Erythroblast (primary cell): ENCODE measurements around the gene CGNL1.

Source experiments
- DNase-seq, 2 experiments: peaks; one replicate each; lab custom pipeline; 2025; lab: John Stamatoyannopoulos, UW
- GATA1 ChIP-seq: IDR thresholded peaks from 2 replicates; pipeline ENCODE4 v1.6.1; 2011; ENCODE audit warnings: low read depth, mild to moderate bottlenecking, control low read depth, low read length, moderate library complexity
- POLR2A ChIP-seq: IDR thresholded peaks from 2 replicates; pipeline ENCODE4 v1.6.1; 2011; ENCODE audit warnings: mild to moderate bottlenecking, low read length

Gene CGNL1

DNA sequence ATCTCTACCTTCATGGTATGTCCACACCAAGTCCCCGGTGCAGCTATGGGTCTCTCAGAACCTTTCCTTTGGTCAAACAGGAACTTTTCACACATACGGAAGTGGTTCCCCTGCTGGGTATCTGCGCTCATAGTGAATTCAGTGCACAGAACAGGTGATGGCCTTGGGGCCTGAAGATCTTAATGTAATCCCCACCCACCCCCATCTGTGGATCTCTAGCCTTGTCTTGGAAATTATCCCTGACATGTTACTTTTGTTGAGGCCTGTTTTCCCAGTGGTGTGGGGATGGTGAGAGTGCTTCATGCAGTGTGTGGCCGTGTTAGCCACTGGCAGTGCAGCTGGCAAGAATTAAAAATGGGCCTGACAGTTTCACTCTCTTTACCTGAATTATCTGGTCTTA lies 143.5 kb downstream of the CGNL1 start:
- no peak for TF ChIP-seq POLR2A
- TF ChIP-seq GATA1: no peak

DNA sequence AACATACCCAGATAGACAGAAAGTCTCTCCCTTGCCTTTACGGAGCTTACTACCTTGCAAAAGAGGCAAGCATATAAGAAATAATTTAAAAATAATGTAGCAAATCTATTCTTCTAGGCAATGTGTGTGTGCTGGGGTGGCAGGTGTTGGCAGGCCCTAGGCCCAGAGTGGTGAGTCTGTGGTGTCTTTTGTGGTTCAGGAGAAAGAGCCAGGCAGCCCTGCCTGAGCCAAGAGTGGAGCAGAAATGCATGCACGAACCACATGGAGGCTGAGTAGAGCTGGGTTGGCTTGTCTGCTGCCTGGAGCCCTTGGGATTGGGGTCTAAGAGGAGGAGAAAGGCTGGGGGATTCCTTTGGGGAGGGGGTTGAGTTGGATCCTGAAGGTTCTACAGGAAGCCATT lies 145.2 kb downstream of the CGNL1 start:
- DNase-seq: no peak
- no peak for TF ChIP-seq GATA1
- no peak for TF ChIP-seq POLR2A

More for the DNA sequence above, 143.5 kb downstream of the CGNL1 start:
- DNase-seq: no peak

DNA sequence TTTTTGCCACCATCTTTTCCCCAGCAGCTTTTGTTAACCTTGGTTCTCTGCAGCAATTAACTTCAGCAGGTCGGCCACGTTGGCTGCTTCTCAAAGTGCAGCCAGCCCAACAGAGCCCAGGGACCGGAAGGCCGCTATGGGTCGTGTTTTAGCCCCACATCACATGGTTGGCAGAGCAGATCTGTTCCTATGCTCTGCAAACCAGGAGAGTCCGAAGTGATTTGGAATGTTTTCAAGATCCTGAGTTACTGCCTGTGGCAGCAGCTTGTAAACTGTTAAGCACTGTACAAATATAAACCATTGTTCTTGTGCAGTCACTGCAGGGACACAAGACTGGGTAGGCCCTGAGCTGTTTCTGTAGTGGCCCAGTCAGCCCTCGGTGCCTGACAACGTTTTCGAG lies 145.8 kb downstream of the CGNL1 start:
- DNase-seq: no peak
- TF ChIP-seq GATA1: no peak
- no peak for TF ChIP-seq POLR2A

DNA sequence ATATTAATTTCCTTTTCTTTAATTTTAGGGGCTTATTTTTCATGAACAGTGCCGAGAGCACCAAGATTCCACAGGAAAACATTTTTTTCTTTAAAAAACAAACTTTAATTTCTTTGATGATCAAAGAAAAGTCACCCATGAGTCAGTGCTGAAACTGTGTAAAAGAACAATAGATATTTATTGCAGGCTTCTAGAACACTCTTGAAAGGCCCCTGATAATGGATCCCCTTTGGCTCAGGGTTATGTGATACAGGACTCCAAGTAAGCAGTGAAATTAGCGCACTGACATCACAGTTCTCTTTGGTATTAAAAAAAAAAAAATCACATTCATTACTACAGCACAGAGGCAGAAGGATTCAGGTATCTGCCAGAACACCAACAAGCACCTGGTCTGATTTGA lies 149.3 kb downstream of the CGNL1 start:
- DNase-seq: no peak
- TF ChIP-seq POLR2A: no peak
- no peak for TF ChIP-seq GATA1

DNA sequence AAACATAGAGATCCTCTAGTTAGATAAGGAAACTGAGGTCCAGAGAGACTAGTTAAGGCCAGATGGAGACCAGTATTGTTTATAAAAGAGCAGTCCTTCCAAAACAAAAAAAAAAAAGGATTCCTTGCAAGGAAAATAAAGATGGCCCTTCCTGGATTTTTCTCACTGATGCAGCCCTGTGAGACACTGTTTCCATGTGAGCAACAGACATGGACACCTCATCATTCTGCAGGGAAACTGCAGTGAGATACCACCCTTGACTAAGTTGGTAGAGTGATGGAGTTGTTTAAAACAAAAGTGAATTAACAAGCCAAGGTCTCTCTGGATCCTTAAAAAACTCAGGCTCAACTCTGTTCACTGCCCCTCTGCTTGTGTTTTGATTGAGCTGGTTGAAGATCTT lies 149.8 kb downstream of the CGNL1 start:
- no peak for TF ChIP-seq GATA1
- no peak for TF ChIP-seq POLR2A
- DNase-seq: no peak

DNA sequence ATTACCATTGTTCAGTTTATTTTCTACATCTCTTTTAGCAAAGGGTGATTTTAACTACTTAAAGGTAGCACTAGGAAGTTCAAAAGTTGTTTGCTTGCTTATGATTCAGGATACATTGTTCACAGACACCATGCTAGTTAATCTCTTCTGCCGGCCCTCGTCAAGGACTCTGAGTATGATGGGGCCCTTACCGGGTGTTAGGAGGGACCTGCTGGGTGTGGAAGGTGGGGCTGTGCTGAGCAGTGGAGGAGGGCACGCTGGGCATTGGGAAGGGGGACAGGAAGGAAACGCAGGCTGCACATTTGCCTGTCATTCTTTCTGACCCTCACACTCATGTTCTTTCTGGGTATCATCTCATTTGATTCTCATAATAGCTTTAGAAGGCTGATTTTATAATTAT lies 150.3 kb downstream of the CGNL1 start:
- TF ChIP-seq GATA1: no peak
- no peak for TF ChIP-seq POLR2A
- DNase-seq: no peak

DNA sequence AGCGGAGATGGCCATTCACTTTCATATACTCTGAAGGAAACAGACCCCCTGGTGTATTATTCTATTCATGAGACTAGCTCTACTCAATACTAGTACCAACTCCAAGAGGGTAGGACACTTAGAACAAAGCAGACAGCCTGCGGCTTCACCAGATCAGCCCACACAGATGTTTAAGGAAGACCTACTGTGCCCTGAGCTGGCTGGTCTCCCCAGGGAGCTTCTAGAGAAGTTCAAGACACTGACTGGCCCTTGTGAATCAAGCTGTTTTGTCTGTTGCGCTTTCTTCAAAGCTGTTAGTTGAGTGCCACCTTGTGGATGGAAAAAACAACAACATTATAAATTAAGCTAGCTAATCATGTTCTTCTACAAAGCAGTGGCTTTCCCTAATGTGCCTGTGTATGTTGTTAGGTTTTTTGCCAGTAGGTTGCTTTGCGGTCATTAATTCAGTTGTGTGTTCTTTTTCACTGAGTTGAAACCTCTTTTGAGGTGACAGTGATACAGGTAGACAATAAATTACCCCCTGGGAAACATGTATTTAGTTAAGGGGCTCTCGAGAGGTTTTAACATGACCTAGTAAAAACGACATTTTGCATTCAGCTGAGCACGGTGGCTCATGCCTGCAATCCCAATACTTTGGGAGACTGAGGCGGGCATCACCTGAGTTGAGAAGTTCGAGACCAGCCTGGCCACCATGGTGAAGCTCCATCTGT lies 151.2 kb downstream of the CGNL1 start:
- TF ChIP-seq POLR2A: no peak
- TF ChIP-seq GATA1: no peak
- peak; percentile 47 to 60 for DNase-seq

DNA sequence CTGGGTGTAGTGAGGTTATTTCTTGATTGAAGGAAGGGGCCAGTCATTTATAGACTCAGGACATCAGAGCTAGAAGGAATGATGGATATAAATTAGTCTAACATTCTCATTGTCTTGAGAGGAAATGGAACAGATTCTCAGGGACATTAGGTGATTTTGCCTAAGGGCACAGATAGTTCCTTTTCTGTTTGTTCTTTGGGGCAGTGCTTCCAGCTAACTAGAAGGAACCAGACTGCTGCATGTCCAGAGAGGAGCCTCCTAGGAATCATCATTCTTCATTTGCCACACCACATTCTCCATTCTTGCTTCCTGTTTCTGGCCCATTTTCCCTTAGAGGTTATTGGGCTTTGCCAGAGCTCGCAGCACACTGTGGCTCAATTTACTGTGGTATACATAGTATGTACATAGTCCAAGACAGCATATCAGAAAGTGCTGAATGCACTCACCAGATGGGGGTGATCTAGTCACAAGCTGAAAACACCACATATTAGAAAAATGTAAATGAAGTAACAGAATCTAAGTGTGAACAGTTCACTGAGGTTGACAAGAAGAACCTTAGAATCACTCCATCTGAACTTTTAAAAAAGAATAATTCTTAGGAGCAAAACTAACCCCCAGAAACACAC lies 152.7 kb downstream of the CGNL1 start:
- no peak for TF ChIP-seq POLR2A
- TF ChIP-seq GATA1: no peak
- DNase-seq: no peak

DNA sequence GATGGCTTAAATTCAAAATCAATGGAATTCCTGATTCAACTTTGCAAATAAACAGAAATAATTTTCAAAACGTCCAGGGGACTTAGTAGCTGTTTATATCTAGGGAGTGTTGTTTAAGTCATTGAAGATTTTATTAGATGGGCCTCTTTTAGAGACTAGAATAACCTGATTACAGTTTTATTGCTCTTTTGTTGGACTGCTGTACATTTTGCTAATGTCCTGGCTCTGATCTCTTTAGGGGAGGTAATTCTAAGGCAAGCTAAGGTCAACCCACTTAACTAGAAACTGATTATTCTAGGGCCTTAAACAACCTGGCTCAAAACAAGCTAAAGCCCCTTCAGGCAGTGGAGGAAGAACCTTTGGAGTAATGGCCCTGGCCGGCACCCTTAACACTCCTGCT lies 153.4 kb downstream of the CGNL1 start:
- no peak for DNase-seq
- no peak for TF ChIP-seq POLR2A

DNA sequence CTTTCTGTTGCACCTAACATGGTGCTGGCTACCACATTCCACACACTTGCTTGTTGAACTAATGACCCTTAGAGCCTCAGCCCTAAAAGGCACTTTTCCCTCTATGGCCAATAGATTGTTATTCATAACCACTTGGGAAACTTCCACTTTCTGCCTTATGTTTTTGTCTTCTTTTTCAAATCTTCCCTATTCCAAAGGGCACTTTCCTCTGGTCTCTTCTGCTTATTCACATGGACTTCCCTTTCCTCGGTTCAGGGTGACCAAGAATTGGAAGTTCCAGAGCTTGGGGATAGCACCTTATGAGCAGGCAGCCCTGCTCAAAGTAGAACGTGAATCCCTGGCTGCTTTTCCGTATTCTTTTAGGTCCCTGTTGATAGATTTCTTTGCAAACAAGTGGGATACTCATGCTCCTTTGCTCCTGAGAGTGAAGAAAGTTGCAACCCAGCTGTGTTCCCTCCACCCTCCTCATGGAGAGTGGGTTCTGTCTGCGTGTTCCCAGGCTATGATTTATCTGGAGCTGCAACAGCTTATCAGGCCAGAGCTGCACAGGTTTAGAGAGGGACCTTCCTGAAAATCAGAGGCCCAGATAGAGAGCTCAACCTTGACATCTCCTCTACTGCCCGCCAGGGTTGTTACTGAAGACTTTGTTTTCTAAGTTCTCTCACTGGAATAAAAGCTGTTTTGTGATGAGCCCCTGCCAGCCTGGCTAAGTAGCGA lies 156.6 kb downstream of the CGNL1 start:
- no peak for DNase-seq
- TF ChIP-seq GATA1 (no peak), POLR2A (no peak)

DNA sequence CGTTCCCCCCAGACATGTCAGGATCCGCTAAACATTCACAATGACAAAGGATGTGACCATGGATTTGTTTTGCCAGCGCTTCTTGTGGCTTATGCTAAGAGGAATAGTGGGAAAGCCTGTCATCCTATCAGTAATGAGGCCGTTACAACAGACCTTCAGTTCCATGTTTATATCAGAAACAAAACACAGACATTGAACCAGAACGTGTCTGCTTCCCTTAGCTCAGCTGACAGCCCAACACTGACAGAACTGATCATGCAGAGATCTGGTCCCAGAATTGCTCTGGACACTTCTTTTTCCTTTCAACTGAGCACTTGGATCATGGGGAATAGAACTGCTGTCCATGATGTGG lies 157.1 kb downstream of the CGNL1 start:
- TF ChIP-seq GATA1 (no peak), POLR2A (no peak)
- no peak for DNase-seq

DNA sequence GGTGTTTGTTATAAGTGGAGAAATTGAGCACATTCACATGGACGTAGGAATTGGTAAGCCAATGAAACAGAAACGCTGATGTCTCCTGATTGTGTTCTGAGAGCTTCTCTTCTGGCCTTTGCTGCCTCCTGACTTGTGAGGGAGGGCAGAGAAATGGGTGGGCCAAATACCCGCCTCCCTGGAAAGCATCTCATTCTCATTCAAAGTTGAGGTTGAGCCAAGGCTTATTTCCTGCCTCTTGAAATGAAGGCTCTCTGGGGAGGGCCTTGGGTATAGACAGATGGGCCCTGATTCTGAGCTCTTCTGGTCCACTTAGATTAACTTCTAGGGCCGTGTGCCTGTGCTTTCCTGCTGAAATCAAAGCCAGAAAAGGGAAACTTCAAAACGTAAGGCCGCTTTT lies 158.0 kb downstream of the CGNL1 start:
- no peak for DNase-seq
- TF ChIP-seq GATA1 (no peak), POLR2A (no peak)

DNA sequence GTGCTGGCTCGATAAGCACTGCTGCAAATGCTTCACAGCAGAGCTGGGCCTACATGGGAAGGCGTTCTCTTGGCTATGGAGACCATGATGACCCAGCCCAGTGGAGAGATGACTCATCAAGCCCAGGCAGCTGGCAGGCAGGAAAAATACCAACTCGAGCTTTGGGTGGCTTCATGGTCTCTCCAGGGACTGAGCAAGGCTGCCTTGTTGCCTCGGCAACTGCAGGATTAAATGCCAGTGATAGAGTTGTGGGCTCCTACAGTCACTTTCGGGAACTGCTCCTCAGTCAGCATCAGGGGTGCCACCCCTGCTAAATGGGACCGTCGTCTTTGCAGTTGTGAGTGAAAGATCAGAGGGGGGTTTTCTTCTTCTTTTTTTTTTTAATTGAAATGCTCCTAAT lies 160.8 kb downstream of the CGNL1 start:
- no peak for DNase-seq
- TF ChIP-seq POLR2A (no peak), GATA1 (no peak)

DNA sequence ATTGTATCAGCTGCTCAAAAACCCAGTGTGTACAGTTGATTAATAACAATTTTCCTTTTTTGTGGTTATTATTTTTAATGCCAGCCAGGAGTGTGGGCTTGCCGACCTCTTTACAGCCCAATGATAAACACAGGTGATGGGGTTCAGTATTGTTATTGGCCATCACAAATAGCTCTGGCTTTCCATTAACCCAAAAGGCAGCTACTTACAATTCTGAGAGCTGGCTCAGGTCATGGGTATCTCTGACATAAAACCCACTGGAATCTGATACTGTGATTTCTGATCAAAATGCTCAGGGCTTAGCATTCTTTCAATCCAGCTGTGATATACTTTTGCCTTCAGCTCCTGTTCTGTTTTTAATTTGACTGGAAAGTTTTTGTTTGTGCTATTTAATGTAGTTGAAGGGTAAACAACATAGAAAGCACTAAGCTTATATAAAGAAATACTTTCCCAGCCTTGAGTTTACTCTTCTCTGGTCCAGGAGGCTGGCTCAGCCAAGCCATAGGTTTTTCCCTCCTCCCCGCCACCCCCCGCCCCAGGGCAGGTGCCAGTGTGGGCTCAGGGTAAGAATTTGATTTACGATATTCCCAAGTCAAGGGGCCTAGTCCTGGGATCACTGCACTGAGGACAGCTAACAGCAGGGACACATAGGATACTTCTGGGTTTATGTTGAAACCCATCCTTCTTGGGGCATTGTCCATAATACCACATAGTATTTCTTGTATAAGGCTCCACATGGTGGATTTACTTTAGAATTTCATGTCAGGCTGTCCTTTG lies 161.4 kb downstream of the CGNL1 start:
- no peak for DNase-seq
- TF ChIP-seq GATA1: no peak
